Endothelial cell (in vitro differentiated cells): ENCODE results near the gene MRPS21. TPM values are rescaled to one million over a fixed set of nuclear protein-coding genes. Genes with fewer than 3 reads are reported as not detected.
A peak's percentile ranks its signal among the peaks of the same experiment; 100 is the strongest.

ENCODE experiments used
- DNase-seq: peaks from one replicate; pipeline ENCODE4 v3.0.0; 2021; ENCODE audit warnings: low spot score
- H3K27ac Mint-ChIP-seq: one replicate; pipeline ENCODE4 v1.8.0; 2021; ENCODE audit warnings: mixed read lengths, inconsistent platforms; ENCODE audit not compliant: unreplicated experiment
- H3K27me3 Mint-ChIP-seq: one replicate; pipeline ENCODE4 v1.8.0; 2021; ENCODE audit warnings: mild to moderate bottlenecking, moderate library complexity, mixed read lengths, inconsistent platforms; ENCODE audit not compliant: unreplicated experiment
- H3K36me3 Mint-ChIP-seq: one replicate; pipeline ENCODE4 v1.8.0; 2021; ENCODE audit warnings: mild to moderate bottlenecking, low read depth, mixed read lengths, inconsistent platforms; ENCODE audit not compliant: unreplicated experiment
- H3K4me1 Mint-ChIP-seq: one replicate; pipeline ENCODE4 v1.8.0; 2021; ENCODE audit warnings: mild to moderate bottlenecking, mixed read lengths, inconsistent platforms; ENCODE audit not compliant: unreplicated experiment
- H3K4me3 Mint-ChIP-seq: one replicate; pipeline ENCODE4 v1.8.0; 2021; ENCODE audit warnings: mild to moderate bottlenecking, mixed read lengths, inconsistent platforms; ENCODE audit not compliant: unreplicated experiment
- H3K9me3 Mint-ChIP-seq: one replicate; pipeline ENCODE4 v1.8.0; 2021; ENCODE audit warnings: mixed read lengths, inconsistent platforms; ENCODE audit not compliant: unreplicated experiment
- total RNA-seq: library from RNA; stranded (reverse); fragmentation: NEBNext Ultra II Directional; extraction: Animal tissue kit (Norgen Biotek cat#: 25700); gene quantifications from one replicate; pipeline ENCODE4 v1.2.1, GENCODE V29; 2021; ENCODE audit not compliant: unreplicated experiment
- TF ChIP-seq, protein P1 (sequence below): fragments of 200-600 bp; sonication (generic); IDR thresholded peaks from one replicate; pipeline ENCODE4 v1.5.0; 2021; ENCODE audit warnings: antibody characterized with exemption; ENCODE audit not compliant: unreplicated experiment

MRPS21 gene
- total RNA-seq, 1 donor from 2014 or later, result 63.1 TPM

DNA sequence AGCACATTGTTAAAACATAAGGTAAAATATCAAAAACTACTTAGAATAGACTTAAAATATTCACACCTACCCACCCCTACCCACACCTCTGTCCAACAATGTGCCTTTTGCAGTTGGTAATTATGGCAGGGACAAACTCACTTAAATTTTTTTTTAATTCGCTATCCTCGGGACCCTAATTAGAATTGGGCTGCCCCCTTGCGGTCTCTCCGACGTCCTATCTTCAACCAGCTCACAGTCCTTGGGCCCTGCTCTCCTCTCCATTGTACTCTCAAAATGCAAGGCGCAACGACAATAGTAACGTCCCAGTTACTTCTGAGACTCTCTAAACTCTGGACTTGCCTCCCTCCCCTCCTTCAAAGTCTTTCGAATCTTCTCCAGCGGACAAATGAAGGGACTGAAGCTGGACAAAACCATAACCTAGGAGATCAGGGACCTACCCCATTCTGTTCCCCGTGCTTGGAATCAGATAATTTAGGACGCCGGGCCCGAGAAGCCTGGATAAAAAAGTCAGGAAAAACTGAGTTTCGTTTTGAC, 12.4 kb upstream of the MRPS21 start:
- peak; percentile 66 for DNase-seq

DNA sequence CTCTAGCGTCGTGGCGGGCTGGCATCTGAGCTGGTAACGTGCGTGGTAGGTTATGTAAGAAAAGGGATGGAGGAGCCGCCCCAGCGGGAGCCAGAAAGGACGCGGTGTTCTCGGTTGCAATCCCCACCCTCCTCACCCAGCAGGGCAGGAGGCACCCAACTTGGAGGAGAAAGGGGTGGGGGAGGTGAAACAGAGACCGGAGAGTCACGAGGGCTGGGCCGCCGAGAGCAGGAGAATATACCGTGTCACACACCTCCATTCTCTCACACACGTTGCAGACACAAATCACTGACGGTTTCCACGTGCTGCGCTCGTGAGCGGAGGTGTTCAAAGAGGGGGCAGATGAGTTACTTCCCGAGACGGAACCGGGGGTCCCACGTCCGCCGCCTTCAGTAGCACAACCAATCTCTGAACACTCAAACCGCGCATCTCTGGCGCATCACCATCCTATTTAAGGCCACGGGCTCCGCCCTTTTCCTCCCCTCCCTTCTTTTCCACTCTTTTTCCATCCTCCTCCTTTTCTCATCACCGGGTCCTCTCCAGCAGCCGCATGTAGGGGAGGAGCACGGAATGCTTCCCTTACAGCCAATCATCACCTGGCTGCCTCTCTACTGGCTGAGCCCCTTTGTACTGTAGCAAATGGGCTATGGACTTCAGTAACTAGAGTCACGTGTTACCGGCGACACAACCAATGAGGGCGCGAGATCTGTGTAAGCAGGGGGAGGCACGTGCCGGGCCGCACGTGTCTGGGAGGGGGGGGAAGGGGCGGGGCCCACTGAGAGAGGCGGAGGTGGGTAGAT, 11.7 kb upstream of the MRPS21 start, which contains the start of gene CIART:
Gene CIART, plus strand, starts transcription at position 797 of the 800 bp plus-strand sequence. CDS start 714 bp downstream, outside the sequence.
- H3K9me3 Mint-ChIP-seq, result no peaks in the 10 kb centered on the region
- DNase-seq, result peak; percentile 81

More for the DNA sequence above, 12.4 kb upstream of the MRPS21 start:
- Mint-ChIP-seq H3K9me3 (no peaks in the 10 kb centered on the region), H3K4me3 (peak overlapping the region; percentile 10), H3K36me3 (peaks cover 51% of the 10 kb centered on the region), H3K27ac (peak overlapping the region; percentile 84), H3K4me1 (peaks cover 40% of the 10 kb centered on the region), H3K27me3 (peaks cover 14% of the 10 kb centered on the region)
- TF ChIP-seq, protein P1, sequence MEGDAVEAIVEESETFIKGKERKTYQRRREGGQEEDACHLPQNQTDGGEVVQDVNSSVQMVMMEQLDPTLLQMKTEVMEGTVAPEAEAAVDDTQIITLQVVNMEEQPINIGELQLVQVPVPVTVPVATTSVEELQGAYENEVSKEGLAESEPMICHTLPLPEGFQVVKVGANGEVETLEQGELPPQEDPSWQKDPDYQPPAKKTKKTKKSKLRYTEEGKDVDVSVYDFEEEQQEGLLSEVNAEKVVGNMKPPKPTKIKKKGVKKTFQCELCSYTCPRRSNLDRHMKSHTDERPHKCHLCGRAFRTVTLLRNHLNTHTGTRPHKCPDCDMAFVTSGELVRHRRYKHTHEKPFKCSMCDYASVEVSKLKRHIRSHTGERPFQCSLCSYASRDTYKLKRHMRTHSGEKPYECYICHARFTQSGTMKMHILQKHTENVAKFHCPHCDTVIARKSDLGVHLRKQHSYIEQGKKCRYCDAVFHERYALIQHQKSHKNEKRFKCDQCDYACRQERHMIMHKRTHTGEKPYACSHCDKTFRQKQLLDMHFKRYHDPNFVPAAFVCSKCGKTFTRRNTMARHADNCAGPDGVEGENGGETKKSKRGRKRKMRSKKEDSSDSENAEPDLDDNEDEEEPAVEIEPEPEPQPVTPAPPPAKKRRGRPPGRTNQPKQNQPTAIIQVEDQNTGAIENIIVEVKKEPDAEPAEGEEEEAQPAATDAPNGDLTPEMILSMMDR, result peak; percentile 50

DNA sequence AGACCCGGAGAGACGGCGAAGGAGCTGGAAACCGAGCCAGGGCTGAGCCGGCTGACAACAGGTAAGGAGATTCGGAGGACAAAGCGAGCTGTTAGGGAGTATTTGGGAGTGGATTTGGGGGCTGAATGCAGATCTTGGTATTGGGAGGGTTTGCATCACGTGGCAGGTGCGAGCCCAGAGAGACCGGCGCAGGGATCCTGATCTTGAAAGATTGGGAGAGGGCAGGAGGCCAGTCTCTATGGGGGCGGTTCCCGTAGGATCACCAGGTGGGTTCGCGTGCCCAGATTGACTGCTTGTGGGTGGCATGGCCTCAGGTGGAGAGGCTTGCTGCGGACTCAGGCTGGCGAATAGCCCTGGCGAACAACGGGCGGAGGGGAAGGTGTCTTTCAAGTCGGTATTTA, 11.1 kb upstream of the MRPS21 start:
- H3K36me3 Mint-ChIP-seq, result peaks cover 42% of the 10 kb centered on the region
- no peaks in the 10 kb centered on the region for H3K9me3 Mint-ChIP-seq
- H3K4me3 Mint-ChIP-seq, result peak overlapping the region; percentile 93
- TF ChIP-seq, protein P1, result no peak
- H3K27me3 Mint-ChIP-seq, result peaks cover 14% of the 10 kb centered on the region
- peaks cover 36% of the 10 kb centered on the region for H3K4me1 Mint-ChIP-seq
- DNase-seq, result no peak
- H3K27ac Mint-ChIP-seq, result peak overlapping the region; percentile 76

More for the DNA sequence above, 11.7 kb upstream of the MRPS21 start, which contains the start of gene CIART:
- peaks cover 14% of the 10 kb centered on the region for H3K27me3 Mint-ChIP-seq
- TF ChIP-seq, protein P1, result no peak
- H3K4me1 Mint-ChIP-seq, result peaks cover 36% of the 10 kb centered on the region
- peaks cover 45% of the 10 kb centered on the region for H3K36me3 Mint-ChIP-seq
- H3K4me3 Mint-ChIP-seq, result peak within 1 kb of the TSS; percentile 93
- peak within 1 kb of the TSS; percentile 84 for H3K27ac Mint-ChIP-seq

DNA sequence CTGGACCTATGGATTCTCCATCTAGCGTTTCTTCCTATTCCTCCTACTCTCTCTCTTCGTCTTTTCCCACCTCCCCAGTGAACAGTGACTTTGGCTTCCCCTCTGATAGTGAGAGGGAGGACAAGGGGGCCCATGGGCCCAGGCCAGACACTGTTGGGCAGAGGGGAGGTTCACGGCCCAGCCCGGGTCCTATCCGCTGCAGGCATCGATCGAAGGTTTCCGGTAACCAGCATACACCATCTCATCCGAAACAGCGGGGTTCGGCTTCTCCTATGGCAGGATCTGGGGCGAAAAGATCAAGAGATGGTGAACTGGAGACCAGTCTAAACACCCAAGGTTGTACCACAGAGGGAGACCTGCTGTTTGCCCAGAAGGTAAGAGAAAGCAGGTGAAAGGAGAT, 10.4 kb upstream of the MRPS21 start:
- H3K4me1 Mint-ChIP-seq, result peaks cover 34% of the 10 kb centered on the region
- H3K27me3 Mint-ChIP-seq, result peaks cover 14% of the 10 kb centered on the region
- peak overlapping the region; percentile 93 for H3K4me3 Mint-ChIP-seq
- DNase-seq, result no peak
- no peaks in the 10 kb centered on the region for H3K9me3 Mint-ChIP-seq
- H3K36me3 Mint-ChIP-seq, result peaks cover 38% of the 10 kb centered on the region
- H3K27ac Mint-ChIP-seq, result no peak overlapping the region
- TF ChIP-seq, protein P1, result no peak

DNA sequence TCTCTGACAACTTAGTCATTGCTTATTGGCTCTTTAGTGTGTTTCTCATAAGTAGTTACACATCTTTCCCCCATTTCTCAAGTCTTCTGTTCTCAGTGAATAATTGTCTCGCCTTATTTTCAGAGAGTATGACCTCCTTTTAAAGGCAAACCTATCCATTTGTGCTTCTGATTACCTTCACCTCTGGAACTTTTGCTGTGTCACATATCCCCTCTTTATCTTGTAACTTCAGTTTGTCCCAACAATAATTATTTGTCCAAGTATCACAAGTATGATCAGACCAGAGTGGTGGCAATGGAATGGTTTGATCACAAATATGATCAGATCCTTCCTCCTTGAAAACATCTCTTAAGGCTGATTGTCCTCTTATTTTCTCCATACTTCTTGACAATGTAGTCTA, 5.3 kb upstream of the MRPS21 start:
- DNase-seq, result no peak
- Mint-ChIP-seq H3K4me1 (peaks cover 6% of the 10 kb centered on the region), H3K9me3 (no peaks in the 10 kb centered on the region), H3K27me3 (peaks cover 15% of the 10 kb centered on the region), H3K27ac (no peak overlapping the region), H3K4me3 (no peak overlapping the region), H3K36me3 (peaks cover 9% of the 10 kb centered on the region)
- TF ChIP-seq, protein P1, result no peak
